GM18870 (cell line): ENCODE data around the gene SELPLG.
"Not testable (repeated sequence)": the region's sequence is repeated elsewhere in the genome, so short reads cannot be mapped to it uniquely, and the experiment has no call there.

Source experiments
- ATAC-seq: cut with Tn5 transposase; IDR thresholded peaks from one replicate; pipeline ENCODE4 v1.9.1; 2021; ENCODE audit warnings: moderate library complexity; ENCODE audit not compliant: unreplicated experiment

The SELPLG gene

DNA sequence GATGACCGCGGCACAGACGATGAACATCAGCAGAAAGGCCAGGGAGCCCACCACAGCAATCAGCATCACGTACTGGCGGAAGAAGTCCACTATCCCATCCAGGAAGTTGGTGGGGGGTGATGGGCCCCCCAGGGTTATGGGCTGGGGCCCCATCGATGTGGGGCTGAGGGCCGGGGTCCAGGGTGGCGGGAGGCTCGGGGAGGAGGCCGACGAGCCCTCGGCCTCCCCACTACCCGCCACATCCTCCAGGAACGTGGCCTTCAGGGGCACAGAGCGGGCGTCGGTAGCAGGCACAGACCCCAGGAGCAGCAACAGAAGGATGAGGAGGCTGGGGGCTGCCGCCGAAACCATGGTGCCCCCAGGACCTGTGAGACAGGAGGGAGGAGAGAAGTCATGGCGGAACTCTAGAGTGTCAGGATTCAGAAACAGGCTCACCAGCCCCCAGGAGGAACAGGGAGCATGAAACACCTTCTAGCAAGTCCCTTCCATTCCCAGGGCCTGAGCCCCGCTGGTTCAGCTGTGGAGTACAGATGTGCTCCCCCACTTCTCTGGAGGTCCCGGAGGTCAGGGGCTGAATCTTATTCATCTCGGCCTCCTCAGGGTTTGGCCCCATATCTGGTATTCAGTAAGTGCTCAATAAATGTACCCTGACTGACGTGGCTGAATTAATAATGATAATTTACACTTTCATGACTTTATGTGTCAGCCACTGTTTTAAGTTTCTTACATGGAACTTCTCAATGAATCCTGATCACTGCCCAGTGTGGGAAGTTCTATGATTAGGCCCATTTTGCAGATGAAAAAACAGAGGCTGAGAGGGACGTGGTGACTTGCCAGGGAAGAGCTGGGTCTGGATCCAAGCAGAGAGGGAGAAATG, 41.4 kb downstream of the SELPLG start:
- no peak for ATAC-seq

DNA sequence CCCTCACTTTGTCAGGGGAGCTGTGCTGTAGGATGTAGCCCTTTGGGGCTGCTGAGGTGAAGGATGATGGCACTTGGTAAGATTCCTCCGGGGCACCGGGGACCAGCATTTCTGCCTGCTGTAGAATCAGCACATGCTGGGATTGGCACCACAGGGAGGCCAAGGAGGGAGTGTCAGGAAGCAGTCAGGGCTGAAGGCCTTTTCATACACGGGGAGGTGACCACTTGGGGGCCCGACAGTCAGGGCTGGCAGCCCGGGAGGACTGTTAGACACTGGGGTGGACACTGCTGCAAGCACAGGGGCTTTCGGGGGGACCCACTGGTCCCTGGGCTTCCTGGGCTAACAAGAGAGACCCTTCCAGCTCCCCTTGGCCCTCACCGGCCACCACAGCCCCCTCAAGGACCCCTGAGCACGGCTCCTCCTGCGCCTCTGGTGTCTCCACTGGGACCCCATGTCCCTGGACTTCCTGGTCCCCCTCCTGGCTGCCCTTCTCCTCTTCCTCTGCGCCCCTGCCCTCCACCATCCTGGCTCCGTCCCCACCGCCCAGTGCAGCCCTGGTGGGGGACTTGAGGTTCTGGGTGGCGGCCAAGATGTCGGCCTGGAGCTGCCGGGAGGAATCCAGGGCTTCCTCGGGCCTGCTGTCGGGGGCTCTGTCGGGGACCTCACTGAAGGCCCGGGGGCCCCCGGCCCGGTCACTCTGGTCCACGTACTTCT, 42.3 kb downstream of the SELPLG start:
- ATAC-seq = no peak

DNA sequence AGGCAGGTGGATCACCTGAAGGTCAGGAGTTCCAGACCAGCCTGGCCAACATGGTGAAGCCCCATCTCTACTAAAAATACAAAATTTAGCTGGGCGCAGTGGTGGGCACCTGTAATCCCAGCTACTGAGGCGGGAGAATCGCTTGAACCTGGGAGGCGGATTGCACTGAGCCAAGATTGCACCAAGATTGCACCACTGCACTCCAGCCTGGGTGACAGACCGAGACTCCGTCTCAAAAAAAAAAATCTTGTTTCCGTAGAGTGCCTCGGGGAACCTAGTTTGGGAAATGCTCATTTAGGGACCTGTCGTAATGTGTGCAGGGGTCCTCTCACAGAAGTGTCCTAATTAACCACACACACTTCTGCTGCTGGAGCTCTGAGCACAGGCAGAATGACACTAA, 43.2 kb downstream of the SELPLG start:
- ATAC-seq = not testable (repeated sequence)

DNA sequence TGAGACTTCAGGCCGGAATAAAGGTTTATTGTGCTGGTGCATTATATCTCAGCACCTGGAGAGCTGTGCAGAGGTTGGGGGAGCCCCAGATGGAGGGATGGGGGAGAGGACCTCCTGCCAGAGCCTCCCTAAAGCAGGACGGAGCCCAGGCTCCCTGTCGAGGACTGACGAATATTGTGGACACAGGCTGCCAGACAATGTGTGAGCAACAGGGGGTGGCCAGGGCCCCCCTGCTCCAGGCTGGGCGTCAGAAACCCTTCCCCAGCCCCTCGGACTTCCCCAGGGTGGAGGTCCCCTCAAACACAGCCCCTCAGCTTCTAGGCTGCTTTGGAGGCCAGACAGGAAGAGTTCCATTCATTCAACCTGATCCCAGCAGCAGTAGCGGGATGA, 43.9 kb downstream of the SELPLG start:
- no peak for ATAC-seq

DNA sequence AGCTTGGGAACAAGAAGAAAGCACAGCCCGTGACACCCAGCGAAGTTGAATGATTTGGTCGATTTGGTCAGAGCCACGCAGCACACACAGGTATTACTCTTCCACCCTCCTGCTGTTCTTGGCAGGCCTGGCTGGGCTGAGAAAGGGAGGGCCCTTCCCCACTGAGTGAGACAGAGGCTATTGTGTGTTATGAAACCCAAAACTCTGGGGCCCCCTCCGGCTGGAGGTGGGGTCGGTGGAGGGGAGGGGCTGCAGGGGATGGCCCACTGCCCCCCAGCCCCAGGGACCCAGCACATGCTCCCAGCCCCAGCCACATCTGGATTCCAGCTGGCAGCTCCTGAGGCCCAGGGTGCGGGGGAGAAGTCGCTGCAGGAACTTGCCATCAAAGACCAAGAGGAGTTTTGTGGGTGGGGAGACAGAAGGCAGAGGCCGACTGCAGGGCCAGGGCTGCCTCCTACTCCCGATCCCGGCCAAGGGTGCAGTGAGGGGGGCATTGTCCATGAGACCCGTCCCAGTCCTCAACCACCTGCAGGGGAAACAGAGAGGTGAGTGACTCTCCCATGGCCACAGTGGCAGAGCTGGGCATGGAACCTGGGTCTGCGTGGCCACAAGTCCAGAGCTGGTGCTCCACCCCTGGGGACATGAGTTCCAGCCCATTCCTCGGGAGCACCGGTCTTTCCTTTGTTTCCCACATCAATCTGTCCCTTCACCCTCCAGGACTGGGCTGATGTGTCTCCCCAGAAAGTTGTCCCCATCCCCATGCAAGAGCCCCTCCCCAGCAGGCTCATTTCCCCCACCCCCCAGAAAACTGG, 44.5 kb downstream of the SELPLG start:
- no peak for ATAC-seq

DNA sequence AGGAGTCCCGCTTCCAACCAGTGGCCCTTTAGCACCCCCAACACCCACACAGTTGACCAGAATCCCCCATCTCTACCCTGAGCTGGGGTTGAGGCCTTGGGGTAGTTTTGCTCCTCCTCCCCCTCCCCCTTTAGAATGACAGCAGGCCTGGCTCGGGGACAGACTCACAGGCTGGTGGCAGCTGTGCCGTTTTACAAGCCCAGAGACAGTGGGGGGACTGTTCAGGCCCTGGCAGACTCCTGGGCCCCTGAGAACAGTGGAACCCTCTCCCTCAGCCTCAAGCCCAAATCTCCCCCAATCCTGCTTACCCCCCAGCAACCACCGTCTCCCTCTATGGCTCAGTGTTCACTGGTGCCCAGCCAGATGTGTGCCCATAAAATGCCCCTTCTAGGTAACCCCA, 45.9 kb downstream of the SELPLG start:
- no peak for ATAC-seq

DNA sequence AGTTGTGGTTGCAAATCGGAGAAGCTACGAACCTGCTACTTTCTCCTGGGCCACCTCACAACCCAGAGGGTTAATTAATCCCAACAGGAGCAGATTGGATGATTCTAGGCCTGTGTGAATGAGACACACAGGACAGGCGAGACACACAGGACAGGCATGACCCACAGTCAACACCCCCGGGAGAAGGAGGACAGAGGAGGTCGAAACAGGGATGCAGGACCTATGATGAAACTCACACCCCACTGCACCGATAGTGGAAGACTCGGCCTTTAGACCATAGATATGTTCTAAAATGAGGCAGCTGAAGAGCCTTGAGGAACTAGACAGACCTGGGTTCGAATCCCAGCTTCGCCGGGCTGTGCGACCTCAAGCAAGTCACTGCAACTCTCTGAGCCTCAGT, 47.4 kb downstream of the SELPLG start:
- ATAC-seq = no peak

DNA sequence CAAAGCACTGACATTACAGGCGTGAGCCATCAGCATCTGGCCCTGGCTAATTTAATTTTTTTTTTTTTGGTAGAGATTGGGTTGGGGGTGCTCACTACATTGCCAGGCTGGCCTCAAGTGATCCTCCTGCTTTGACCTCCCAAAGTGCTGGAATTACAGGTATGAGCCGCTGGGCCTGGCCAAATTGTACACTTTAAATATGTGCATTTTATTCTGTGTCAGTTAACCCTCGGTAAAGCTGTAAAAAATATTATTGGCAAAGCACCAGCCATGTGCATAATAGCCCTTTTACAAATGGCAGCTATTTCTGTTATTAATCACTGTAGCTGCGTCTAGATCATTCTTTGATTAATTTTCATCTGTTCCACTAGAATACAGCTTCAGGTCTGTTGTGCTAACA, 47.8 kb downstream of the SELPLG start:
- no peak for ATAC-seq

DNA sequence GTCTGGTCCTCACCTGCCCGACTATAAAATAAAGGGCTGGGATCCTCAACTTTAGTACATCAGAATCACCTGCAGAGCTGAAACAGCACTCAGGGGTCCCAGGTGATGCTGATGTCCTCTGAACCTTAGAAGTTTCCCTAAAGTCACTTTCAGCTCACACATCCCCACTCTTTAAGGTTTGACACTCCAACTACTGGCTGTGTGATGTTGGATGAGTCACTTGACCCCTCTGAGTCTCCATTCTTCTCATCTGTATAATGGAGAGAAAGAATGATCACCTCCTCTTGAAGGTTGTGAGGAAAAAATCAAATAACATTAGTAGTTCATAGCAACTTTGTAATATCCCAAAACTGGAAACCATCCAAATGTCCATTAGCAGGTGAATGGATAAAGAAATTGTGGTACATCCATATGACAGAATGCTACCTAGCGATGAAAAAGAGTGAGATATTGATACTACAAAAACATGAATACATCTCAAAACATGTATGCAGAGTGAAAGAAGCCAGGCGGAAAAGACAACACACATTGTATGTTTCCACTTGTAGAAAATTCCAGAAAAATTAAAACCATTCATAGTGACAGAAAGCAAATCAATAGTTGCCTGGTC, 49.1 kb downstream of the SELPLG start:
- no peak for ATAC-seq

DNA sequence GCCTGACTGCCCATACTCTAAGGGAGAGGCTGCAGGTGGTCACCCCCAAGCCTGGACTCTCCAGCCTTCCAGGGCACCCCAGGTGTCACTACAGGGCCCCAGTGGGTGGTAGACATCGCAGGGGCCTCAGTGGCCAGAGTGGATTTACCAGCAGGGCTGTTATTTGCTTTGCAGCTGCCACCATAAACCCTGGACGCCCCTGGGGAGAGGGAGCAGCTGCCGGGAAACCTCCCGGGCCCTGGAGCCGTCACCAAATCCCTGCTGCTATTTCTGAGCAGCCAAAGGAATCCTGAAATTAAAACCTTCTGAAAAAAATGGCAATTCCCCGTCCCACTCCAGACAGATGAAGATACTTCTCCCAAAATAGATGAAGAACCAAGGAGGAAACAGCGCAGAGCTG, 49.7 kb downstream of the SELPLG start:
- no peak for ATAC-seq

DNA sequence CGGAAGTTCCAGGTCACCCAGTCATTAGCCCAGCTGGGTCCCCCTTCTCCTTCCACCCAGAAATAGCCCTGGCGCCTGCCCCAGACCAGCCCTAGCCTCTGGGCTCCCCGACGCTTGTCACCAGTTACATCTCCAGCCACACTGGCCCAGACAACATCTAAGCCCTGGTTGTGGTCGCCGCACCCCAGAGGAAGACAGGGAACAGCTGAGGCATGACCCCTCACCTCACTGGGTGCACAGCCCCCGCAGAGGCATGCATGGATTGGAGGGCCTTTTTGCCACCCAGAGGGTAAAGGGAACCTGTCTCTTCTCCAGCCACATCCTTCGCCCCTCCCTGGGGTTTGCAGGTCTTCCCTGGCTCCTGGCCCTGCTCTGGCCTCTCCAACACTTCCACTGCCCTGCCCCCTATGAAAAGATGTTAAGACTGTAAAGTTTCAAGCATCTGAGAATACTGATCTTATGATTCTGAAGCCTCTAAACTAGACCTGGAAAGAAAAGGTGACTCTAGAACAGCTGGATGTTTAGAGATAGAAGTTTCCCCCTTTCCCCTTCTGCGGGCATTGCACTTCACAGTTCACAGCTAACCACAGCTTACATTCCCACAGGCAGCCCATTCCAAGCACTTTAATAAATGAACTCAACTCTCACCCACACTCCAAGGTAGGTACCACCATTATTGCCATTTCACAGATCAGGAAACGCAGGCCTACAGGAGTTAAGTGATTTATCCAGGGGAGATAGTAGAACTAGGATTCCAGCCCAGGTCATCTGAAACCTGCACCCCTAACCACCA, 50.5 kb downstream of the SELPLG start:
- no peak for ATAC-seq

DNA sequence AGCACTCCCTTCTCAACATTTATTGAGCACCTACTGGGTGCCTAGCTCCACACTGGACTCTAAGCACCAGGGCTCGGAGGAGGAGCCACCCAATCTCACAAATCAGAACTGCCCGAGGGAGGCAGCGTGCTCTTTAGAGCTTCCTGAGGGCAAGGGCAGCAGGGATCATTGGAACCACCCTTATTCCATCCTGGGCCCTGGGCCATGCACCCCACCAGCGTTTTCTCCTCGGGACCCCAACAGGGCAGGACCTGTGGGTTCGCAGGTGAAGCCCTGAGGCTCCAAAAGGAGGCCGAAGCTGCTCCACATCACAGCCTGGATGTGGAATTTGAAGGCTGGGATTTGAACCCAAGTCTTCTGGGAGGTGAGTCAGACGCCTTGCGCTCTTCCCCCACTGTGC, 51.2 kb downstream of the SELPLG start:
- ATAC-seq = no peak

DNA sequence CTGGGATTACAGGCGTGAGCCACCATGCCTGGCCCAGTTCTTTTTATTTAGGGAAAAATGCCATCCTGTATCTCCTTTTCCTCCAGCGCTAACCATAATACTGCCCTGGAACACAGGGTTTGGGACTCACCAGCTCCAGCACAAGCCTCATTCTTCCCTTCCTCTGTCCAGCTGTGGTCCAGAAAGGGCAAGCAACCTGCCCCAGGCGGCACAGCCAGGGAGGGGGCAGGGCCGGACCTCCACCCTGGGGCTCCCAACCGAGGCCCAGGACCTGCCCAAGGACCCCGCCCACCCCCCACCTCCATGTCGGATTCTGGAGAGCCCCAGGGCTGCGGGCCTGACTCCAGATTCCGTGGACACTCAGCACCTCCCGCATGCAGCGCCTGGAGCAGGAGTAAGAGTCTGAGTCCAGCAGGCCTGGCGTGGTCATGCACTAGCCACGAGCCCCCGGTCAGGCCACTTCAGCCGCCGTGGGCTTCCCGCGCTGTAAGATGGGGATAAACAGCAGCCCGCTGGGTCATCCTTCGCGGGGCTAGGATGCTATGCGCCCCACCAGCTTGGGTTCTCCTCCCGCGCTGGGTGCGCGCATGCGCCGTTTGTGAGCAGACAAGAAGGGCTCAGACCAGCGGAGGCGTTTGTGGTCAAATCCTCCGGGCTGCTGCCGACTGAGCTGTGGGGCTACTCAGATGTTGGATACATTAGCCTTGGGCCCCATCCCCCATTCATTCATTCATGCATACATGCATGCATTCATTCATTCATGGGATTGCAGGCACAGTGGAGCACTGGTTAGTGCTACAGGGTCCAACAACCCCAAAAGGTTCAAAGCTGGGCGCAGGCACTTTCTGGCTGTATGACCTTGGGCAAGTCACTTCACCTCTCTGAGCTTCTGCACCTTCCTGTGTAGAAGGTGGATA, 52.1 kb downstream of the SELPLG start:
- no peak for ATAC-seq

DNA sequence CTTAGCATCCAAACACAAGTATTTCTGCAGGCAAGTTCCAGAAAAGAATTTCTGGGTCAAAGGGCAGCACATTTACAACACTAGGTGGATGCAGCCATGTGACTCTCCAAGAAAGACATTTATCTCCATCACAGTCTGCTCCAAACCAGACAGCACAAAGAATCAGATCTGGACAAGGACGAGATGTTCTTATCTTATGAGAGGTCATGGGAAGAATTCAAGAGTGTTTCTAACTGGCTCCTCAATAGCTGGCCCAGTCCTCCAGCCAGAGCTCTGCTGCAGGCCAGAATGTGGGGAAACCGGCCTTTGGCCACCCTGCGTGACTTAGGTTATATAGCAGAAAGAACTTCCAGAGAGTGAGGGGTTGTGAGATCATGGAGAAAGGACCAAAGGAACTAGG, 53.2 kb downstream of the SELPLG start:
- ATAC-seq = no peak

DNA sequence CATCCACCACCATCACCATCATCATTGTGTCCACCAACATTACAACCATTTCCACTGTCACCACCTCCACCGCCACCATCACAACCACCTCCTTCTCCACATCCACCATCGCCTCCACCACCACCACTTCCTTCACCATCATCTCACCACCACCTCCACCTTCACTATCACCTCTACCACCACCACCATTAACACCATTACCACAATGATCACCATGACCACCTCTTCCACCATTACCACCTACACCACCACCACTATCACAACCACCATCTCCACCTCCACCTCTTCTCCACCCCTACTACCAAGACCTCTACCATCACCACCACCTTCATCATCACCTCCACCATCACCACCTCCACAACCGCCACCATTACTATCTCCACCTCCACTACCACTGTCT, 54.9 kb downstream of the SELPLG start:
- no peak for ATAC-seq

DNA sequence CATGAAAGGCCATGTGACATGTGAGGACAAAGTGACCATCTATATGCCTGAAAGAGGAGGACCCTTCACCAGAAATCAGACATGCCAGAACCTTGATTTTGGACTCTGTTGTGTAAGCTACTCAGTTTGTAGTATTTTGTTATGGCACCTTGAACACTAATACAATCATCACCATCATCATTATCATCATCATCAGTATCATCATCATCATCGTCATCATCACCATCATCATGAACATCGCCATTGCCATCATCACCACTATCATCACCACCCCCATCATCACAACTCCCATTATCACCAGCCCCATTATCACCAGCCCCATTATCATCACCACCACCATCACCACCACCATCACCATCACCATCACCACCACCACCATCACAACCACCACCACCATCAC, 55.4 kb downstream of the SELPLG start:
- ATAC-seq = no peak

DNA sequence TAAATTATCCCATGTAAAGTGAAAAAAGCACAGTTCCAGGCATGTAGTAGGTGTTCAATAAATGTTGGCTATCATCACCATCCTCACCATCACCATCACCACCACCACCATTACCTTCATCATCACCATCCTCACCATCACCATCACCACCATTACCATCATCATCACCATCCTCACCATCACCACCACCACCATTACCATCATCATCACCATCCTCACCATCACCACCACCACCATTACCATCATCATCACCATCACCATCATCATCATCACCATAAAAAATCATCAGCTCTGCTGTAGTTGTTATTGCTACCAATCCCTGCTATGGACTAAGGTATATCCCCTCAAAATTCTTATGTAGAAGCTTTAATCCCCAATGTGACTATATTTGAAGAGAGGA, 56.2 kb downstream of the SELPLG start:
- no peak for ATAC-seq

DNA sequence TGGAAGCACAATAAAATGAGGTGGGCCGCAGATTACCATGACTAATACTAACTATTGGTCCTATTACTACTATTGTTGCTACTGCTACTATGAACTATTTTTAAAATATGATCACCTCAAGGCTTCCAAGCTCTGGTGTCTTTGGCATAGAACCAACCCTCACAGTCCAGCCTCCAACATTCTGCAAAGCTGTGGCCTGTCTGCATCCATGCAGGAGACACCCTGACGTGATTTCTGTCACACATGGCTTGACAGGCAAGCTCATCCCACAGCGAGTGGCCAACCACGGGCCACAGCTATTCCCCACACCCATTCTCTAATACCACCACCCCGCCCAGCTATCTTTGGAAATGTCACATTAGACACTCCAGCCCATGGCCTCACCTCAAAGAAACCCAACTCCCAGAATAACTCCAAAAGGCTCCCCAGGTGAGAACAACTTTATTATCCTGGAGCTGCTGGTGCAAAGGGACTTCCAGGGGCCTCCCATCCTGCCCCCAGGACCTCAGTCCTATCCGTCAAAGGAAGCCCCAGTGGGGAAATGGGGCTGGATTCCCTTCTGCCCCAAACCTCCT, 56.9 kb downstream of the SELPLG start:
- no peak for ATAC-seq
